NCI-H1105 (cell line): ENCODE results near the gene SH3PXD2B.
"Not testable (repeated sequence)": the region's sequence is repeated elsewhere in the genome, so short reads cannot be mapped to it uniquely, and the experiment has no call there.

Source experiments
- DNase-seq: peaks from one replicate; lab custom pipeline; 2025; lab: John Stamatoyannopoulos, UW

Gene SH3PXD2B

DNA sequence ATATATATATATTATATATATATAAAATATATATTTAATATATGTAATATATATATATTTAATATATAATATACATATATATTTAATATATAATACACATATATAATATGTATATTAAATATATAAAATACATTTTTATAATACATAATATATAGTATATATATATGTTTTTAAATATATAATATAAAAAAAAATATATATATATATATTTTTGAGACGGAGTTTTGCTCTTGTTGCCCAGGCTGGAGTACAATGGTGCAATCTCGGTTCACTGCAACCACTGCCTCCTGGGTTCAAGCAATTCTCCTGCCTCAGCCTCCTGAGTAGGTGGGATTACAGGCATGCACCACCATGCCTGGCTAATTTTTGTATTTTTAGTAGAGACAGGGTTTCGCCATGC lies 85.6 kb downstream of the SH3PXD2B start:
- DNase-seq = not testable (repeated sequence)

DNA sequence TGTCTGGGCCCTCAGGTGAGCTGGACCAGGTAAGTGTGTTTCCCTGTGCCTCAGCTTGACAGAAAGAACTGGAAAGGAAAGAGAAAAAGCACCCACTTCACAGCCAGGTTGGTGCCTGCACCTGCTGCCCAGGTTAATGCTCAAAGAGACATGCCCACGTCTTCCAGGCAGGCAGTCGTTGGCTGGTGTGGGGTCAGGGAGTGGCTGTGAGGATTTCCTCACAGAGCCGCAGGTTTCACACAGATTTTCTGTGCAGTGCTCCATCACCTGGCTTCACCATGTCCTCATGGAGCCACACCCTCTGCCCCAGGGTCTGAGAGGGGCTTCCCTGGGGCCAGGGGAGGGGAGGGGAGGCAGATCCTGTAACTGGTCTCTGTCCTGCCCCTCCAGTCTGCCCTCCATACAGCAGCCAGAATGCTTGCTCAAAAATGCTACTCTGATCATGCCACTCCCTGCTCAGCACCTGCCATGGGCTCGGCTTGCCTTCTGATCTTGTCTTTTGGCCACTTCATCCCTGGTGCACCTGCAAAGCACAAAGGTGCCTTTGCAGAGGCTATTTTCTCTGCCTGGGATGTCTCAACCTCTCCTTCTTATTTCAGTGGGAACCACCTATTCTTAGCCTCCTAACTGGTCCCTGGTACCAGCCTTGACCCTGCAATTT lies 88.2 kb downstream of the SH3PXD2B start:
- DNase-seq = no peak

DNA sequence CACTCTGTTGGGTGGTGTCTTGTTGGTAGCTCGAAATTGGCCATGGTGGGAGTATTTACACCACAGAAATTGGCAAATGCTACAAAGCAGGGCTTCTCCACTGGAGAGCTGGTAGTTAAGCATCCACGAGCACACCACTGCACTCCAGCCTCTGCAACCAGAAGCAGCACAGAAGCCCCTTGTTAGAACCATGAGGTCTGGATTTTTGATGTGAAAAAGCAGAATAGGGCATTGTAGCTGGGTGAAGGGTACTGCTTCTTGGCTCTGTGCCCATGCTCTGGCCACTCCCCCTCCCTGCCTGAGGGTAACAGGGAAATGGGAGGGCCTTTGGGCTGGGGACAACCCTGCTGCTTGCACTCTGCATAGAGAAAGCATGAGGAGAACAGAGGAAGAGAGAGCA lies 89.6 kb downstream of the SH3PXD2B start:
- DNase-seq = no peak

DNA sequence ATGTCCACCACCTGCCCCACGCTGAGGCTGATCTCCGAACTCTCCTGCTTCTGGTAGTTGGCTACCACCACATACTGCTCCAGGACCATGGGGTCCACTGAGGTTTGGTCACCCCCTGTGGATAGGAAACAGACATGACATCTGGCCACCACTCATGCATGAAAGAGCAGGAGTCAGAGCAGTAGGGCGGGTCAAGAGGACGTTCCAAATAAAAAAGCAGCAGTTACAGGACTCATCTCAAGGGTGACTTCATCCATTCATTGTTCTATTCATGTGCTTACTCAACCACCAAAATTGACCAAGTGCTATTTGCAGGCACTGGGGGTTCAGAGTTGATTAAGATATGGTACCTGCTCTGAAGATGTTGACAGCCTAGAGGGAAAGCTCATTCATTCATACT lies 91.6 kb downstream of the SH3PXD2B start:
- DNase-seq = no peak

DNA sequence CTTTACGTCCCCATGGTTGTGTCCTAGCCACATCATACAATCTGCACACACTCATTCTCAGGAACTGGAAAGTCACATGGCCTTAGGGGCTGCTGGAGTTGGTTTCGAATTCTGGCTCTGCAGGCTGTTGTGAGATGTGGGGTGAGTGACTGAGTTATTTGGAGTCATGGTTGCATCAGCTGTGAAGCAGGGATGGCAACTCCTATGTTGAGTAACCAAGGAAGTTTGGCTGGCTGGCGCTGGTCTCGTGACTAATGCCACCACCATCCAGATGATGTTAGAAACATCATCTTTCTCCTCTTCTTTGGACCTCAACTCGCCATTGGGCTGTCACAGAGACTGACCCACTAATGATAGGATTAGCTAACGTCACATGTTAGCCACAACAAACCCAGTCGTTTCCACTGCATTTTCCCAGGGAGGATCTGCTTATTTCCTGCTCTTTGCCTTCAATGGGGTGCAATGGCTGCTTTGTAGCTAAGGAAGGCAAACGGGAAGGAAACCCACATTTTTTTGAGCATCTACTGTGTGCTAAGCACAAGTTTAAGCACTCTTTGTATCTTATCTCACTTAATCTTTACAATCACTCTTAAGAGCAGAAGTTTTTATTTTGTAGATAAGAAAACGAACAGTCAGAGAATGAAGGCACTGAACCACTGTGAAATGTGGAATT lies 92.6 kb downstream of the SH3PXD2B start:
- no peak for DNase-seq

DNA sequence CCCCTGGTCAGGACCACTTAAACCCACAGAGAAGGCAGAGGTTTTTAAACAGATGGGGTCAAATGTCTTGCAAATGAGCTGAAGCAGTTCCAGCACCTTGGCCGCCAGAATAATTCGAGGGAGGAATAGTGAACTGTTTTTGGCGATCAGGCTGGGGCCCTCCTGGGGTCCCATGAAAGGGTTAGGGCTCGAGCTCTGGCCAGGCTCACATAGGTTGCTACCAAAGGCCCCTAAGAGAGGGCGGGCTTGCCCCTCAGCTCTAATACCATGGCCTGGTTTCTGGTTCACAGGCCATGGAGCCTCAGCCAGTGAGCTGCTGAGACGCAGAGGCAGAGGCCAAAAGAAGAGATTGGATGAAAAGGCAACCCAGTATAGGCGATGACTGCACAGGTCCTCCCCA lies 96.0 kb downstream of the SH3PXD2B start:
- DNase-seq = no peak

DNA sequence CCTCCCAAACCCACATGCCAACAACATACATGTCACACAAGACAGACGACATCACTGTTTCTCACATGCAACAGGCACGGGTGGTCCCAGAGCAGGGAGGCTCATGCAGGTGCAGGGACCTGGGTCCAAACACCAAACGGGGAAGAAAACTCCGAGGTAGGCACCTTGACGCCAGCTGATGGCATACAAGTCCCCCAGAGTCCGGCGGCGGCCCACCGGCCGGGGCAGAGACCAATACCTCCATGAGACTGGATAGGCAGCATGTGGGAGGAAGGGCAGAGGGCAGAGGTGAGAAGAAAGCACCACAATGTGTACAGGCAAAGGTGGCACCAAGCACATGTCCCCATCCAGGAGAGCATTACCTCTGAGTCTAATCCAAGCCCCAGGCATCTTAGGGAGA lies 97.8 kb downstream of the SH3PXD2B start:
- no peak for DNase-seq

DNA sequence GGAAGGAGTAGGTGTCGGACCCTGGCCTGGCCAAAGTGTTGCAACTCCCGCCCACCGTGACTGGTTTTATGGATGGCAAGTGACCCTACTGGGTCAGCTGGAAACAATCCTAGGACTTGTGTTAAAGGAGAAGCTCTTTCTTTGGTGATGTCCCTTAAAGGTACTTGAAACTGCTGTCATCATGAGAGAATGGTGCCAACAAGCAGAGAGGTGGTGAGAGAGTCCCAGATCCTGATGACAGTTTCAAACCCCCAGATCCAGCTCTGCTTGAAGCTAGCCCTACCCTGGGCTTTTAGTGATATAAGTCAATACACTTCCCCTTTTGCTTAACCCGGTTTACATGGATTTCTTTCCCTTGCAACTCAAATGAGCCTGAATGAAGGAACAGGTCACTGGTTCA lies 98.3 kb downstream of the SH3PXD2B start:
- DNase-seq = no peak

DNA sequence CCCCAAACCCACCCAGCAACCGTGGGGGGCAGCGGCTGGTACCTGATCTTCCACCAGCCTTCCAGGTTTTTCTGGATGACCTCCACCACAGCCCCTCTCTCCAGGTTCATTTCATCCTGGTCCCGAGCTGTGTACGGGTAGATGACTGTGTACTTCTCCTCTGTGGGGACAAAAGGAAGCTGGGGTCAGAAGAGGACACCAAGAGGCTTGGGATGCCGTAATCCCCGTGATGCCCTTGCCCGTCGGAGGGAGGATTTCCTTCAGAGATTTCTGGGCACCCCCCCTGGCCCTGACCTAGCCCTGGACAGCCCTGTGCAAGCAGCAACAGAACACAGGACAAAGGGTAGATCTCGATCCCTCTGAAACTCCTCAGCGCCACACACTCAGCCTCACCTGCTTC lies 100.5 kb downstream of the SH3PXD2B start:
- DNase-seq = no peak

DNA sequence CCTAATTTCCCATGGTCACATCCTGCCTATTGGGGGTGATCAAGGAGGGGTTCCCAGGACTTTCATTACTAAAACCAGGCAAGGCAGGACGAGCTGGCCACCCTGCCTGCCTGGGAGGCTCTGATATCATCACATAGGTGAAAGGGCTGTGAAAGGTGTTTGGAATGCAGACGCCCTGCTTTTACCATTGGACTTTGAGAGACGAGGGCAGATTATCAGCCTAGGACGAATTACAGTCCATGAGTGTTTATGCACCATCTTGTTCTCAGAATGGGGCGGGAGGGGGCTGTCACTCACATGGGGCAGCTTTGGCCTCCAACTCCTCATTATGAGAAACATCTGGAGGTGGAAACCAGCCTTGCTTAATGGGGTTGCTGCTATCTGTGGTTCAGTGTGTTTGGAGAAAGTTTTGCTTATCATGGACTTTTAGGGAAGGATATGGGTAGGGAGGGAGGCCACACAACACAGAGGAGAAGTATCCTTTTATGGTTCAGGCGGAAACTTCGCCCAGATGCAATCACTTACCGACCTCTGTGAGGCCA lies 101.0 kb downstream of the SH3PXD2B start:
- DNase-seq = no peak

DNA sequence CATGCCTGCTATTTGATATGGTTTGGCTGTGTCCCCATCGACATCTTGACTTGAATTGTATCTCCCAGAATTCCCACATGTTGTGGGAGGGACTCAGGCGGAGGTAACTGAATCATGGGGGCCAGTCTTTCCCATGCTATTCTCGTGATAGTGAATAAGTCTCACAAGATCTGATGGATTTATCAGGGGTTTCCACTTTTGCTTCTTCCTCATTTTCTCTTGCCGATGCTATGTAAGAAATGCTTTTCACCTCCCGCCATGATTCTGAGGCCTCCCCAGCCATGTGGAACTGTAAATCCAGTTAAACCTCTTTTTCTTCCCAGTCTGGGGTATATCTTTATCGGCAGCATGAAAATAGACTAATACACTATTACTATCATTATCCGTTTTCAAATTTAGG lies 101.8 kb downstream of the SH3PXD2B start:
- DNase-seq = not testable (repeated sequence)

DNA sequence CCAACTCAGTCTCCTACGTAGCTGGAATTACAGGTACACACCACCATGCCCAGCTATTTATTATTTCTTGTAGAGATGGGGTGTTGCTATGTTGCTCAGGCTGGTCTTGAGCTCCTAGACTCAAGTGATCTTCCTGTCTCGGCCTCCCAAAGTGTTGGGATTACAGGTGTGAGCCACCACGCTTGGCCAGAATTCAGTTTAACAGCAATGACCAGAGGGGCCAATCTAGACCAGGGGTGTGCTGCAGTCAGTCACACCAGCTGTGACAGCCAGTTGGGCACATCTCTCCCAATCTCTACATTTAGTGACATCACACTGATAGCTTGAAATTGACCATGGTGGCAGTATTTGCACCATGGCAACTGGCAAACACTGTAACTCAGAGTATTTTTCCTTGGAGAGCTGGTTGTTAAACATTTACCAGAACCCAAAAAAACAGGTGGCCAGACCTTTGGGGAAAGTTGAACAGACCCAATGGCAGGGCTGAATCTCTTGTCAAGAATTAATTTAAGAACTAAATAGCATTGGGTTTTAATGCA lies 103.0 kb downstream of the SH3PXD2B start:
- DNase-seq = no peak

DNA sequence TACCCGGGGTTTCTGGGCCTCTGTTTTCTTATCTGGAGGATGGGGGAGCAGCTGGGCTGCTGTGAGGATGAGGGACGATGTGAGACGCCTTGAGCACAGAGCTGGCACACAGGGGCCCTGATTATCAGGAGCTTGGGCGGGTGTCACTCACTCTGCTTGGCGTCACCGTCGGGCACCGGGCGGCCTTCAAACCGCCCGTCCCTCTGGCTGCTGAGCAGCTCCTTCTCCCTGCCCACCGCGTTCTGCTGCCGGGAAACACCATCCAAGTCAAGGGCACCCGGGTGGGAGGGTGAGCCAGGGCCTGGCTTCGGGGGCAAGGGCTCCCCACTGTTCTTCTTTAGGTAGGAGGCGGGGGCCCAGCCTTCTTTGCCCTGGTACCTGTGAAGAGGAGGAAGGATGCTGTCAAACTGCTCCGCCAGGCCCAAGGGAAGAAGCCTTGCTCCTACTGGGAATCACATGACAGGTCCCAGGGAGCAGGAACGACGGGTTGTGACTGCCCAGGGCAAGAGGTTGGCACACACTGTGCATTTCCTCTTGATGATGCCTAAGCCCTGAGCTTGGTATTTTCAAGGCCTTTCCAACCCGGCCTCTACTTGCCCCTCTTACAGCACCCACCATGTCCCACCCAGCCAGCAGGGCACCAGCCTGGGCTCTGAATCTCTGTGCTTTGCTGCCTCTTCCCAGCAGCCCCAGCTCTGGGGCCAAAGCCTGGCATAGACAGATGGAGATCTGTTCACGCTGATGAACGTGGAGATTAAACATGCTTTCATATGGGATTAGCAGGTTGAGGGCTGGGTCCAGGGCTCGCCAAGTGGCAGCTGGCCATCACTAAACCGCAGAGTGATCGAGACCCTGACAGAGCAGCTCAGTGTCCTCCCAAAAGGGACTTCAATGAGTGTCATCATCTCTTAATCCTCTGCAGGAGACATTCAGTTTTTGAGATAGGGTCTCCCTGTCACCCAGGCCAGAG lies 103.8 kb downstream of the SH3PXD2B start:
- DNase-seq = no peak

DNA sequence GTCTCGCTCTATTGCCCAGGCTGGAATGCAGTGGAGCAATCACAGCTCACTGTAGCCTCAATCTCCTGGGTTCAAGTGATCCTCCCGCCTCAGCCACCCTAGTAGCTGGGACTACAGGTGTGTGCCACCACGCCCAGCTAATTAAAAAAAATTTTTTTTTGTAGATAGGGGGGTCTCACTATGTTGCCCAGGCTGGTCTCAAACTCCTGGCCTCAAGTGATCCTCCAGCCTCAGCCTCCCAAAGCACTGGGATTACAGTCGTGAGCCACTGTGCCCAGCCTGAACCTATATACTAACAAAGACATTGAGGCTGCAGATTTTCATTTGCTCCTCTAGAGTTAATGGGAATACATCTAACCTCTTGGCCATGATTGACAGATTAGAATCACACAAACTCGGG lies 105.6 kb downstream of the SH3PXD2B start:
- not testable (repeated sequence) for DNase-seq

DNA sequence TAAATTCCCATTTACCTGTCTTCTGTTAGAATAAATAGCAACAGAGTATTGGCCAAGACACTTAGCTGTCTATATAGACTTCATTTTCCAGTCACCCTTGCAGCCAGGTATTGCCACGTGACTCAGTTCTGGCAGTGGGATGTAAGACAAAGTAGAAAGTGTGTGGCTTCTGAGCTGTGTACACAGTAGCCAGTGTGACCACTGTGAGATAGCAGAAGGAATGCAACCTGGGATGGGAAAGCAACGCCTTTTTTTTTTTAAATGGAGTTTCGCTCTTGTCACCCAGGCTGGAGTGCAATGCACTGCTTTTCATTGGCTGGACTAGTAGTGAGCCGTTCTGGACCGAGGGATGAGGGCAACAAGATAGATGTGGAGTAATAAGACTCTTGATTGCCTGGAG lies 106.2 kb downstream of the SH3PXD2B start:
- no peak for DNase-seq

DNA sequence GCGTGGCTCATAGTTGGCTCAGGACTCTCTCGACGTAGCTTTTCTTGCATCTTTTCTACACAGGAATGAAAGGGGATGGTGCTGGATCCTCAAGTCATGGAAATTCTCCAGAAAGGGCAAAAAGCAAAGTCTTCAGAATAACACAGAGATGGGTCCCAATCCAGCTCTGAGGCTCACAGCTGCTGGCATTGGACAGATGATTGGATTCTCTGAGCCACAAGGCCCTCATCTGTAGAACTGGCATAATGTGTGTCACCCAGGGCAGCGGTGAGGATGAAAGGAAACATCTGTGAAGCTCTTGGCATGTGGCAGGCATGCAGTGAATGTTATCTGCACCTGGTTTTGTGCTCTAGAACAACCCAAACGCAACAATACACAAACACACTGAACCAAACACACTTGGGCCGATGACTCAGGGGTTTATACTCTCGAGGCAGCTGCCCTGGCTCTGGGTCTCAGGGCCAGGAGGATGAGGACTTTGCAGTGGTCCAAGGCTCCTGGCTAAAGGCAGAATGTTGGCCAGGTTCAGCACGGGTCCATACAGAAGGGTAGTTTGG lies 106.8 kb downstream of the SH3PXD2B start:
- no peak for DNase-seq

DNA sequence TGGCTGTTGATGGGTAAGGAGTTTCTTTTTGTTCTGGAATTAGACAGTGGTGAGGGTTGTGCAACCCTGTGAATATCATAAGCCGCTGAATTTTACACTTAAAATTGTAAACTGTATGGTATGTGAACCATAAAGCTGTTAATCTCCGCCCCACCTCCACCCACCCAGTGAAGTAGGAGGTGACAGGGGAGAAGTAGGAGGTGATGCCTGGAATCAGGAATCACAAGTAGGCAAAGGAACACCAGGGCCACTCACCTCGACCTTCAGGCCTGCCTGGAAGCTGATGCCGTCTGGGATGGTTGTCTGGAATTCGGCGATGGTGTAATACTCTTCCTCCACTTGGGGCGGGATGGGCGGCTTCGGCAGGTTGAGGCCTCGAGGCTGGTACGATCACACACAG lies 108.4 kb downstream of the SH3PXD2B start:
- no peak for DNase-seq

DNA sequence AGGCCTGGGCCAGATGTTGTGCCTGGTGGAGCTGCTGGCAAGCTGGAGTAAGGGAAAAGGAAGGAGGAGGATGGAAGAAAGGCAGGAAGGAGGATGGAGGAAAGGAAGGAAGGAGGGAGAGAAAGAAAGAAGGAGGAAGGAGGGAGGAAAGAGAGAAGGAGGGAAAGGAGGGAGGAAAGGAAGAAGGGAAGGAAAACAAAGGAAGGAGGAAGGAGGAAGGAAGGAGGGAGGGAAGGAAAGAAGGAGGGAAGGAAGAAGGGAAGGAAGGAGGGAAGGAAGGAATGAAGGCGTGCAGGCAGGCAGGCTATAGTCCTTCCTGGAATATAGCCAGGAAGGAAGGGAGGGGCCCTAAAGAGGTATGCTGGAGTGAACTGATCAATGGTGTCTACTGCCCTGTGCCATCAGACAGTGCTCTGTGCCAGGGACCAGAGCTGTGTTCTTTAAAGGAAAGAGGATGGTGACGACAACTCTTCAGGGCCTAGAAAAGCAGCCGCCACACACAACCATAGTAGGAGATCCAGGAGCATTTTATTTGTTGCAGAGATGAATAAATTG lies 109.4 kb downstream of the SH3PXD2B start:
- no peak for DNase-seq

DNA sequence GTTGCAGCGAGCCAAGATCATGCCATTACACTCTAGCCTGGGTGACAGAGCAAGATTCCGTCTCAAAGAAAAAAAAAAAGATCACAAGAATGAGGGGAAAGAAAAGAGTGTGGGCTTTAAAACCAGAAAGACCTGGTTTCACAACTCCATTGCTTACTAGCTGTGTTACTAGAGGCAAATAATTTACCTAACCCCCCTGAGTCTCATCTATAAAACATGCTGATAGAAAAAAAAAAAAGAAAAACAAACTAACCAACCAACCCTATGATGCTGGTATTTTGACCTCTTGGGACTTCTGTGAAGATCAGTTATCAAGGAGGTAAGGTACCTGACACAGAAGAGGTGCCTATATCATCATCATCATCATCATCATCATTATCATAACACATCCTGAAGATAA lies 110.6 kb downstream of the SH3PXD2B start:
- no peak for DNase-seq

DNA sequence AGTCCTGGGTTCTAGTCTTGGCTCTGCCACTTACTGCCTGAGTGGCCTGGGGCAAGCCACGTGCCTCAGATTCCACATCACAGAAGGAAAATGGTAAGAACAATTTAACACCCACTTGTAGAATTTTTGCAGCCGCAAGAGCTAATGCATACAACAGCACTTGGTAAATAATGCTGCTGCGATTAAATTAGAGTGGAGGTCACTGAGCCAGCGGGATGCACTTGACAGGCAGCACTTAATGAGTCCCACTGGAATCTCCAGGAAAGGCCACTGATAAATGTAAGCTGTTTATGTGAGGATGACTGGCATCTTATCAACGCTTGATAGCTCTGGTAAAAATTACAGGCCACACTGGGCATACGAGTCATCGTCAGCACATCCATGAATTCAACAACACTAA lies 111.4 kb downstream of the SH3PXD2B start:
- DNase-seq = no peak
